Mesenchymal stem cell (in vitro differentiated cells and primary cell): Measurements from ENCODE around the gene VTN.
A peak's percentile ranks its signal among the peaks of the same experiment; 100 is the strongest.

Source experiments
- DNase-seq: peaks from one replicate; pipeline ENCODE4 v3.0.0-alpha.2; 2013
- H2AFZ ChIP-seq: one replicate; pipeline ENCODE4 v1.6.1; 2013; ENCODE audit warnings: low read depth, mild to moderate bottlenecking, control low read depth, inconsistent platforms, low read length, moderate library complexity
- H2AK5ac ChIP-seq: 2 replicates; pipeline ENCODE4 v1.6.1; 2013; ENCODE audit warnings: low read length, moderate library complexity, mild to moderate bottlenecking, inconsistent platforms; ENCODE audit not compliant: severe bottlenecking
- H2BK120ac ChIP-seq: one replicate; pipeline ENCODE4 v1.6.1; 2013; ENCODE audit warnings: low read depth, mild to moderate bottlenecking, inconsistent platforms, low read length, moderate library complexity
- H2BK12ac ChIP-seq, 2 experiments: one replicate each; pipeline ENCODE4 v1.6.1; 2013; ENCODE audit warnings: inconsistent platforms in 2 of 2, low read length in 2 of 2, mild to moderate bottlenecking in 2 of 2, moderate library complexity in 2 of 2, control low read depth in 1 of 2
- H2BK15ac ChIP-seq: one replicate; pipeline ENCODE4 v1.6.1; 2013; ENCODE audit warnings: mild to moderate bottlenecking, low read depth, inconsistent platforms; ENCODE audit not compliant: poor library complexity, severe bottlenecking
- H2BK5ac ChIP-seq: 2 replicates; pipeline ENCODE4 v1.6.1; 2013; ENCODE audit warnings: low read depth, mild to moderate bottlenecking, low read length, control low read depth, inconsistent platforms; ENCODE audit not compliant: poor library complexity, severe bottlenecking
- H3K14ac ChIP-seq, 2 experiments: one replicate each; pipeline ENCODE4 v1.6.1; 2013; ENCODE audit warnings: inconsistent platforms in 2 of 2, low read length in 2 of 2, control low read depth in 1 of 2, mild to moderate bottlenecking in 1 of 2, moderate library complexity in 1 of 2
- H3K18ac ChIP-seq, 2 experiments: one replicate each; pipeline ENCODE4 v1.6.1; 2013; ENCODE audit warnings: inconsistent platforms in 2 of 2, low read length in 2 of 2, control low read depth in 1 of 2, low read depth in 1 of 2, mild to moderate bottlenecking in 1 of 2
- H3K23ac ChIP-seq, 2 experiments: one replicate each; pipeline ENCODE4 v1.6.1; 2013; ENCODE audit warnings: inconsistent platforms in 2 of 2, low read length in 2 of 2, mild to moderate bottlenecking in 2 of 2, moderate library complexity in 2 of 2, control low read depth in 1 of 2
- H3K27ac ChIP-seq: 2 replicates; pipeline ENCODE4 v1.5.1; 2013; ENCODE audit warnings: mild to moderate bottlenecking, moderate library complexity, low read length, control low read depth, inconsistent platforms; ENCODE audit not compliant: poor library complexity, severe bottlenecking
- H3K27me3 ChIP-seq, 2 experiments: 2 replicates each; pipeline versions ENCODE4 v1.6.1 to v1.7.0; 2013; ENCODE audit warnings: low read length in 2 of 2, mild to moderate bottlenecking in 2 of 2, moderate library complexity in 2 of 2, control low read depth in 1 of 2, inconsistent platforms in 1 of 2; ENCODE audit not compliant: control insufficient read depth in 1 of 2, insufficient read depth in 1 of 2
- H3K36me3 ChIP-seq, 2 experiments: 2 replicates each; pipeline versions ENCODE4 v1.6.1 to v1.7.0; 2013; ENCODE audit warnings: low read length in 2 of 2, control low read depth in 1 of 2, inconsistent platforms in 1 of 2, low read depth in 1 of 2, mild to moderate bottlenecking in 1 of 2; ENCODE audit not compliant: insufficient read depth in 2 of 2, control insufficient read depth in 1 of 2
- H3K4ac ChIP-seq, 2 experiments: one replicate each; pipeline ENCODE4 v1.6.1; 2013; ENCODE audit warnings: inconsistent platforms in 2 of 2, low read length in 2 of 2, mild to moderate bottlenecking in 2 of 2, moderate library complexity in 2 of 2, control low read depth in 1 of 2, low read depth in 1 of 2
- H3K4me1 ChIP-seq: 2 replicates; pipeline ENCODE4 v1.6.1; 2013; ENCODE audit warnings: low read depth, low read length, control low read depth; ENCODE audit not compliant: control insufficient read depth, insufficient read depth
- H3K4me2 ChIP-seq: 2 replicates; pipeline ENCODE4 v1.6.1; 2013; ENCODE audit warnings: low read length, mild to moderate bottlenecking, inconsistent platforms; ENCODE audit not compliant: poor library complexity, severe bottlenecking
- H3K4me3 ChIP-seq, 2 experiments: 2 replicates each; pipeline versions ENCODE4 v1.5.1 to v1.7.0; 2013; ENCODE audit warnings: low read length in 2 of 2, mild to moderate bottlenecking in 2 of 2, control low read depth in 1 of 2, low read depth in 1 of 2; ENCODE audit not compliant: insufficient read depth in 1 of 2
- H3K79me1 ChIP-seq: replicated peaks from 2 replicates; pipeline ENCODE4 v1.6.1; 2013; ENCODE audit warnings: mild to moderate bottlenecking, control low read depth, low read length, inconsistent platforms; ENCODE audit not compliant: poor library complexity, severe bottlenecking
- H3K9ac ChIP-seq: 2 replicates; pipeline ENCODE4 v1.7.0; 2013; ENCODE audit warnings: mild to moderate bottlenecking, low read length, moderate library complexity
- H3K9me3 ChIP-seq: 2 replicates; pipeline ENCODE4 v1.7.0; 2013; ENCODE audit warnings: mild to moderate bottlenecking, low read length; ENCODE audit not compliant: control insufficient read depth
- H4K8ac ChIP-seq: one replicate; pipeline ENCODE4 v1.6.1; 2013; ENCODE audit warnings: inconsistent platforms, mild to moderate bottlenecking, low read length, moderate library complexity
- H4K91ac ChIP-seq: one replicate; pipeline ENCODE4 v1.6.1; 2013; ENCODE audit warnings: mild to moderate bottlenecking, low read length, inconsistent platforms
- WGBS: methylation state at CpG from one replicate; pipeline ENCODE4 v1.1.7; 2013; ENCODE audit warnings: mixed read lengths; 5-methylcytosine and 5-hydroxymethylcytosine counted together

VTN gene

GRCh38 chr17:28369684-28370034 lies 448 bp downstream of the VTN start:
- Histone ChIP-seq H3K4ac (no peak overlapping the region), H3K9ac (no peak overlapping the region), H4K8ac (no peak overlapping the region), H3K4me2 (no peak overlapping the region), H4K91ac (no peak overlapping the region), H2AFZ (no peak overlapping the region), H2AK5ac (no peak overlapping the region), H3K27ac (no peak overlapping the region), H3K4me1 (peaks cover 21% of the 10 kb centered on the region), H3K23ac (no peak overlapping the region), H3K79me1 (peaks cover under 1% of the 10 kb centered on the region), H3K18ac (peak overlapping the region in 1 of 2 experiments; percentile 21), H2BK15ac (no peak overlapping the region), H3K4me3 (no peak overlapping the region), H3K36me3 (peaks cover 3 to 21% of the 10 kb centered on the region in 2 experiments), H3K9me3 (no peaks in the 10 kb centered on the region), H3K27me3 (peaks cover 0 to 11% of the 10 kb centered on the region in 2 experiments), H3K14ac (no peak overlapping the region), H2BK120ac (no peak overlapping the region), H2BK5ac (no peak overlapping the region), H2BK12ac (no peak overlapping the region)
- WGBS, result 78% methylated on average over 10 of the region's 10 CpGs
- no peak for DNase-seq

GRCh38 chr17:28368915-28369683 lies 1.0 kb downstream of the VTN start:
- Histone ChIP-seq H4K8ac (no peak overlapping the region), H3K14ac (no peak overlapping the region), H2BK15ac (no peak overlapping the region), H3K4me3 (no peak overlapping the region), H3K79me1 (peaks cover 2% of the 10 kb centered on the region), H3K36me3 (peaks cover 9 to 27% of the 10 kb centered on the region in 2 experiments), H3K4me1 (peaks cover 21% of the 10 kb centered on the region), H2AK5ac (no peak overlapping the region), H3K4me2 (no peak overlapping the region), H2BK5ac (no peak overlapping the region), H3K9ac (no peak overlapping the region), H2BK120ac (no peak overlapping the region), H3K27ac (no peak overlapping the region), H3K9me3 (no peaks in the 10 kb centered on the region), H2AFZ (no peak overlapping the region), H4K91ac (no peak overlapping the region), H3K18ac (no peak overlapping the region), H3K27me3 (peaks cover 0 to 11% of the 10 kb centered on the region in 2 experiments), H3K23ac (no peak overlapping the region), H2BK12ac (no peak overlapping the region), H3K4ac (no peak overlapping the region)
- WGBS, result 97% methylated on average over 23 of the region's 23 CpGs
- no peak for DNase-seq

GRCh38 chr17:28368306-28368831 lies 1.7 kb downstream of the VTN start:
- Histone ChIP-seq H3K27me3 (peaks cover 0 to 9% of the 10 kb centered on the region in 2 experiments), H2BK15ac (no peak overlapping the region), H3K4me2 (no peak overlapping the region), H2BK12ac (no peak overlapping the region), H3K79me1 (peaks cover 2% of the 10 kb centered on the region), H2BK5ac (no peak overlapping the region), H3K23ac (no peak overlapping the region), H2AK5ac (no peak overlapping the region), H3K4me3 (no peak overlapping the region), H3K9ac (no peak overlapping the region), H3K4me1 (peaks cover 21% of the 10 kb centered on the region), H2BK120ac (no peak overlapping the region), H4K91ac (no peak overlapping the region), H3K9me3 (no peaks in the 10 kb centered on the region), H3K27ac (no peak overlapping the region), H3K4ac (no peak overlapping the region), H3K36me3 (peaks cover 16 to 34% of the 10 kb centered on the region in 2 experiments), H4K8ac (no peak overlapping the region), H3K18ac (no peak overlapping the region), H3K14ac (no peak overlapping the region), H2AFZ (no peak overlapping the region)
- no peak for DNase-seq
- 92% methylated on average over 5 of the region's 5 CpGs for WGBS

GRCh38 chr17:28367641-28368305 lies 2.3 kb downstream of the VTN start:
- 95% methylated on average over 19 of the region's 21 CpGs for WGBS
- Histone ChIP-seq H3K14ac (no peak overlapping the region), H4K91ac (peak overlapping the region; percentile 1), H2BK15ac (no peak overlapping the region), H3K23ac (no peak overlapping the region), H3K4me2 (no peak overlapping the region), H3K36me3 (peaks cover 22 to 40% of the 10 kb centered on the region in 2 experiments), H2BK120ac (no peak overlapping the region), H3K27me3 (peaks cover 0 to 3% of the 10 kb centered on the region in 2 experiments), H3K9me3 (no peaks in the 10 kb centered on the region), H3K18ac (no peak overlapping the region), H3K4me3 (no peak overlapping the region), H2BK5ac (no peak overlapping the region), H4K8ac (no peak overlapping the region), H3K9ac (no peak overlapping the region), H2AK5ac (no peak overlapping the region), H3K4ac (no peak overlapping the region), H3K4me1 (peaks cover 19% of the 10 kb centered on the region), H2BK12ac (no peak overlapping the region), H2AFZ (no peak overlapping the region), H3K79me1 (peaks cover 5% of the 10 kb centered on the region), H3K27ac (no peak overlapping the region)
- DNase-seq, result no peak
